Peyer's patch (tissue), 4 donors: ENCODE results near the gene TMEM8B.

ENCODE experiments used
- POLR2A ChIP-seq, 2 donors: fragments of 450-650 bp; IDR thresholded peaks; one replicate each; pipeline ENCODE4 v1.5.1; 2017; ENCODE audit warnings: antibody characterized with exemption in 2 of 2, mild to moderate bottlenecking in 2 of 2, moderate library complexity in 2 of 2
- TF ChIP-seq, protein P1 (sequence below), 6 experiments: fragments of 450-650 bp in 4 of 6; fragments of 200-600 bp in 2 of 6; sonication (generic) in 1 of 6; IDR thresholded peaks; one replicate each; pipeline ENCODE4 v1.5.1; 2017 to 2019; ENCODE audit warnings: antibody characterized with exemption in 6 of 6, mild to moderate bottlenecking in 3 of 6, moderate library complexity in 1 of 6

DNA sequence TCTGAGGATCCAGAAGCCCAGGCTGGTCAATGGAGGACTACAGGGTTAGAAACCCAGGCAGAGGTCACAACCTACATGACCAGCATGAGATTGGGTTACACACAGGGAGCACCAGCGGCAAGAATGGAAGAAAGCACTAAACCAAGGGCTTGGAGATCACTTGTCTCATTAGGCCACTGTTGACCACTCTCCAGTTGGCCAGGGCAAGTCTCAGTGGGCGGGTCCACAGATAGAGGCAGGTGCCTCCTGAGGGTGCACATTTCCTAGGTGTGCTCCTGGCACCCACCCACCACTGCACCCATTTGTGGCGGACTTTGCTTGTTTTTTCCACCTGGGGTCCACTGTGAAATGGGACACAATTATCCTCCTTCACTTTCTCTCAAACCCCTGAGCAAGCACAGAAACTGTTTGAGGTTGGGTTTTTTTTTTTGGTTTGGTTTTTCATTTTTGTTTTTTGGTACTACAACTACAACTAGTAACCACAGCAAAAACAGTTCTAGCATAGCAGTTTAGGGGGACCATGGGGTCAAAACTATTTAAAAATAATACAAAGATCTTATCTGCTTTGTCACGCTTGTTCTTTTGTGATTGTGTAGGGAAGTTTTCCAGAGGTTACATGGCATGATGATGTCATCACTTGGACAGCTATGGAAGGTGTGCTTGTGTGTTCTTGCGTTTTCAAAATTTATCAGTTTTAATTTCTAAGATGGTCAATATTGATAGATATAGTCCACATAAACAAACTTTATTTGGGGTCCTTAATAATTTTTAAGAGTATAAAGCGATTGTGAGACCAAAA lies 31.5 kb upstream of the TMEM8B start:
- TF ChIP-seq, protein P1, sequence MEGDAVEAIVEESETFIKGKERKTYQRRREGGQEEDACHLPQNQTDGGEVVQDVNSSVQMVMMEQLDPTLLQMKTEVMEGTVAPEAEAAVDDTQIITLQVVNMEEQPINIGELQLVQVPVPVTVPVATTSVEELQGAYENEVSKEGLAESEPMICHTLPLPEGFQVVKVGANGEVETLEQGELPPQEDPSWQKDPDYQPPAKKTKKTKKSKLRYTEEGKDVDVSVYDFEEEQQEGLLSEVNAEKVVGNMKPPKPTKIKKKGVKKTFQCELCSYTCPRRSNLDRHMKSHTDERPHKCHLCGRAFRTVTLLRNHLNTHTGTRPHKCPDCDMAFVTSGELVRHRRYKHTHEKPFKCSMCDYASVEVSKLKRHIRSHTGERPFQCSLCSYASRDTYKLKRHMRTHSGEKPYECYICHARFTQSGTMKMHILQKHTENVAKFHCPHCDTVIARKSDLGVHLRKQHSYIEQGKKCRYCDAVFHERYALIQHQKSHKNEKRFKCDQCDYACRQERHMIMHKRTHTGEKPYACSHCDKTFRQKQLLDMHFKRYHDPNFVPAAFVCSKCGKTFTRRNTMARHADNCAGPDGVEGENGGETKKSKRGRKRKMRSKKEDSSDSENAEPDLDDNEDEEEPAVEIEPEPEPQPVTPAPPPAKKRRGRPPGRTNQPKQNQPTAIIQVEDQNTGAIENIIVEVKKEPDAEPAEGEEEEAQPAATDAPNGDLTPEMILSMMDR (IDR thresholded peaks at IDR 0.05), result no peak
- TF ChIP-seq POLR2A (IDR thresholded peaks at IDR 0.05), result no peak
